HCT116 (cell line): ENCODE results near the gene AFAP1. TPM values are rescaled to one million over a fixed set of nuclear protein-coding genes. Genes with fewer than 3 reads are reported as not detected.

Source experiments
- ATAC-seq: fragments of 200-7000 bp; cut with Tn5 transposase; 2 replicates; pipeline ENCODE4 v1.9.1; 2020; ENCODE audit warnings: mild to moderate bottlenecking, moderate library complexity
- BruUV-seq: library from RNA; stranded (reverse); fragments of 400-500 nt; replicated peaks from 2 replicates; lab custom pipeline; 2021; lab: Mats Ljungman, UMichigan
- CTCF ChIA-PET: fragments of 300-600 bp; sonication (Branson Sonifier 250); formaldehyde crosslinking; loops from one replicate; lab custom pipeline; 2021; ENCODE audit warnings: antibody characterized with exemption; lab: Charles Lee
- POLR2A ChIA-PET: fragments of 300-600, 350-600 bp; sonication (Branson Sonifier 250); formaldehyde crosslinking; loops from one replicate; lab custom pipeline; 2021; ENCODE audit warnings: antibody characterized with exemption; lab: Charles Lee
- RAD21 ChIA-PET, 2 experiments: fragments of 300-600 bp; sonication (Branson Sonifier 250); formaldehyde crosslinking; loops; one replicate each; lab custom pipeline; 2023; ENCODE audit warnings: low total read pairs in 2 of 2; ENCODE audit not compliant: uncharacterized antibody in 2 of 2, unreplicated experiment in 2 of 2, low non-redundant PET in 1 of 2; lab: Charles Lee
- DNase-seq: peaks from one replicate; pipeline ENCODE4 v3.0.0-alpha.2; 2010; ENCODE audit warnings: low read depth, low spot score
- H2AFZ ChIP-seq: fragments of 200-600 bp; shearing (Covaris generic), sonication (generic); 2 replicates; pipeline ENCODE4 v1.6.1; 2017; ENCODE audit warnings: low read depth, mixed run types, mixed read lengths, antibody characterized with exemption, low read length; ENCODE audit not compliant: poor library complexity, severe bottlenecking
- H3K27ac ChIP-seq: 2 replicates; pipeline ENCODE4 v1.5.1; 2012; ENCODE audit warnings: low read depth, low read length
- H3K27me3 ChIP-seq: fragments of 200-600 bp; sonication (generic); 2 replicates; pipeline ENCODE4 v1.6.1; 2016; ENCODE audit warnings: mixed run types, low read length, mixed read lengths; ENCODE audit not compliant: insufficient read depth
- H3K36me3 ChIP-seq, 2 experiments: fragments of 200-500 bp in 1 of 2; fragments of 200-600 bp in 1 of 2; sonication (Bioruptor generic) in 1 of 2; sonication (generic) in 1 of 2; 2 replicates each; pipeline versions ENCODE4 v1.5.1 to v1.6.1; 2014 to 2016; ENCODE audit warnings: low read length in 2 of 2, inconsistent platforms in 1 of 2, mixed read lengths in 1 of 2, mixed run types in 1 of 2; ENCODE audit not compliant: insufficient read depth in 2 of 2, control insufficient read depth in 1 of 2
- H3K4me1 ChIP-seq, 2 experiments: fragments of 200-600 bp in 1 of 2; sonication (generic) in 1 of 2; 2 replicates each; pipeline versions ENCODE4 v1.5.1 to v1.6.1; 2012 to 2017; ENCODE audit warnings: low read length in 2 of 2, inconsistent platforms in 1 of 2, mild to moderate bottlenecking in 1 of 2, mixed read lengths in 1 of 2, mixed run types in 1 of 2, moderate library complexity in 1 of 2; ENCODE audit not compliant: insufficient read depth in 2 of 2, control insufficient read depth in 1 of 2
- H3K4me2 ChIP-seq: fragments of 200-600 bp; sonication (generic); 2 replicates; pipeline ENCODE4 v1.6.1; 2017; ENCODE audit warnings: mixed run types, low read length, mixed read lengths
- H3K4me3 ChIP-seq, 2 experiments: fragments of 200-600 bp in 1 of 2; sonication (generic) in 1 of 2; replicated peaks in 1 of 2; 2 replicates each; pipeline ENCODE4 v1.5.1; 2011 to 2016; ENCODE audit warnings: low read length in 2 of 2, control low read depth in 1 of 2, low read depth in 1 of 2, mild to moderate bottlenecking in 1 of 2, mixed read lengths in 1 of 2, mixed run types in 1 of 2
- H3K79me2 ChIP-seq: fragments of 200-600 bp; sonication (generic); 2 replicates; pipeline ENCODE4 v1.6.1; 2017; ENCODE audit warnings: mild to moderate bottlenecking, mixed run types, low read length, moderate library complexity, mixed read lengths; ENCODE audit not compliant: insufficient read depth
- H3K9ac ChIP-seq: fragments of 200-600 bp; sonication (generic); 2 replicates; pipeline ENCODE4 v1.6.1; 2016; ENCODE audit warnings: low read length, mixed read lengths
- H3K9me2 ChIP-seq: fragments of 200-600 bp; sonication (generic), shearing (Covaris generic); 2 replicates; pipeline ENCODE4 v1.6.1; 2017; ENCODE audit warnings: mixed run types, mild to moderate bottlenecking, moderate library complexity; ENCODE audit not compliant: insufficient read depth
- H3K9me3 ChIP-seq, 2 experiments: fragments of 200-500 bp in 1 of 2; fragments of 200-600 bp in 1 of 2; sonication (Bioruptor generic) in 1 of 2; sonication (generic) in 1 of 2; 2 replicates each; pipeline ENCODE4 v1.6.1; 2014 to 2017; ENCODE audit warnings: low read length in 2 of 2, mixed read lengths in 2 of 2, inconsistent platforms in 1 of 2, low read depth in 1 of 2, mild to moderate bottlenecking in 1 of 2, mixed run types in 1 of 2, moderate library complexity in 1 of 2; ENCODE audit not compliant: control insufficient read depth in 1 of 2, insufficient read depth in 1 of 2
- H4K20me1 ChIP-seq: fragments of 200-600 bp; sonication (generic), shearing (Covaris generic); 2 replicates; pipeline ENCODE4 v1.6.1; 2017; ENCODE audit warnings: mixed run types, mild to moderate bottlenecking, moderate library complexity; ENCODE audit not compliant: insufficient read depth
- CEBPB ChIP-seq: IDR thresholded peaks from 2 replicates; pipeline ENCODE4 v1.6.1; 2012; ENCODE audit warnings: low read depth
- EZH2 ChIP-seq: fragments of 200-600 bp; sonication (generic); IDR thresholded peaks from 2 replicates; pipeline ENCODE4 v1.6.1; 2017; ENCODE audit warnings: antibody characterized with exemption, mixed run types
- MAX ChIP-seq: IDR thresholded peaks from 2 replicates; pipeline ENCODE4 v1.6.1; 2012
- RAD21 ChIP-seq: IDR thresholded peaks from 2 replicates; pipeline ENCODE4 v1.6.1; 2012; ENCODE audit warnings: low read depth, mild to moderate bottlenecking
- SIN3A ChIP-seq: IDR thresholded peaks from 2 replicates; pipeline ENCODE4 v1.6.1; 2012; ENCODE audit warnings: low read depth
- SRF ChIP-seq: IDR thresholded peaks from 2 replicates; pipeline ENCODE4 v1.6.1; 2012; ENCODE audit warnings: low read depth
- ZFX ChIP-seq: fragments of 450-650 bp; IDR thresholded peaks from 2 replicates; pipeline ENCODE4 v1.6.1; 2017
- intact Hi-C: fragments of 100-400 bp; cut with micrococcal nuclease; formaldehyde crosslinking; loops from 2 replicates; pipeline ENCODE4 v1.10.0; 2022
- total RNA-seq: library from RNA; stranded (reverse); gene quantifications from one replicate; pipeline ENCODE4 v1.2.1, GENCODE V29; 2021; ENCODE audit not compliant: unreplicated experiment

The AFAP1 gene
- total RNA-seq, 1 experiment from 2014 or later, result 19.4 TPM

- Histone ChIP-seq H3K27ac (no peak overlapping the region), H4K20me1 (no peaks in the 10 kb centered on the region), H3K9ac (no peak overlapping the region), H3K27me3 (no peaks in the 10 kb centered on the region), H3K4me3 (no peak overlapping the region), H3K79me2 (peaks cover 14% of the 10 kb centered on the region), H2AFZ (no peak overlapping the region), H3K9me2 (no peaks in the 10 kb centered on the region), H3K4me2 (no peak overlapping the region), H3K9me3 (no peaks in the 10 kb centered on the region), H3K4me1 (0 out of 4 replicates have a peak, but pooled peaks cover 0 to 6% of the 10 kb centered on the region in 2 experiments), H3K36me3 (no peaks in the 10 kb centered on the region)
- ATAC-seq, result no peak
- CTCF ChIA-PET, result no interaction called here
- POLR2A ChIA-PET, result no interaction called here
- DNase-seq, result no peak
- no peak for TF ChIP-seq CEBPB
- RAD21 ChIA-PET, result no interaction called here
- no TSS peak for BruUV-seq
- intact Hi-C loops, result no loop called here
These were observed 38.3 kb downstream of the AFAP1 start for GRCh38 chr4:7901311-7901885.

GRCh38 chr4:7900334-7900909 lies 39.2 kb downstream of the AFAP1 start:
- DNase-seq, result no peak
- RAD21 ChIA-PET, result no interaction called here
- Histone ChIP-seq H3K79me2 (peaks cover 14% of the 10 kb centered on the region), H3K4me2 (no peak overlapping the region), H3K9me2 (no peaks in the 10 kb centered on the region), H3K27me3 (no peaks in the 10 kb centered on the region), H3K9me3 (no peaks in the 10 kb centered on the region), H2AFZ (no peak overlapping the region), H3K4me3 (no peak overlapping the region), H3K9ac (no peak overlapping the region), H3K4me1 (no peaks in the 10 kb centered on the region), H4K20me1 (no peaks in the 10 kb centered on the region), H3K36me3 (no peaks in the 10 kb centered on the region), H3K27ac (no peak overlapping the region)
- CTCF ChIA-PET, result no interaction called here
- intact Hi-C loops, result no loop called here
- TF ChIP-seq EZH2 (no peak), ZFX (no peak), RAD21 (no peak), MAX (no peak), SRF (no peak), SIN3A (no peak)
- POLR2A ChIA-PET, result no interaction called here
- no peak for ATAC-seq
- no TSS peak for BruUV-seq
